K562 (cell line): ENCODE measurements around the gene PIK3C2G. TPM values are rescaled to one million over a fixed set of nuclear protein-coding genes. Genes with fewer than 3 reads are reported as not detected.

Experiments
- ATAC-seq: fragments of 200-7000 bp; cut with Tn5 transposase; 3 replicates; pipeline ENCODE4 v1.9.1; 2020; ENCODE audit warnings: moderate library complexity
- BruUV-seq: library from RNA; stranded (reverse); fragments of 400-500 nt; replicated peaks from 2 replicates; lab custom pipeline; 2021; lab: Mats Ljungman, UMichigan
- CTCF ChIA-PET: fragments of 300-600 bp; formaldehyde crosslinking; extraction: SDS; loops from one replicate; lab custom pipeline; 2021; ENCODE audit warnings: low intra/inter-chr PET ratio; lab: Yijun Ruan, JAX
- POLR2A ChIA-PET: fragments of 300-600, 350-650 bp; sonication (Branson Sonifier 250); formaldehyde crosslinking; extraction: SDS; loops from one replicate; lab custom pipeline; 2021; ENCODE audit warnings: antibody characterized with exemption, inconsistent platforms; lab: Yijun Ruan, JAX
- DNase-seq, 4 experiments: peaks; one replicate each; pipeline versions ENCODE4 v3.0.0 to v3.0.0-alpha.2; 2011 to 2018; ENCODE audit warnings: low spot score in 3 of 4, mixed read lengths in 3 of 4; ENCODE audit errors: extremely low read depth in 1 of 4
- FAIRE-seq: peaks from 2 replicates; lab custom pipeline; 2011; peaks lifted over from hg19 to GRCh38; lab: Jason Lieb, UNC
- H2AFZ ChIP-seq: 2 replicates; pipeline ENCODE4 v1.6.0; 2011; ENCODE audit warnings: low read depth, low read length, control low read depth, inconsistent platforms
- H3K27ac ChIP-seq: fragments of 200-600 bp; 3 replicates; pipeline ENCODE4 v1.8.0; 2011; ENCODE audit warnings: low read depth, mild to moderate bottlenecking, control low read depth, inconsistent platforms, low read length, moderate library complexity, mixed read lengths; ENCODE audit errors: extremely low read depth
- H3K27me3 ChIP-seq, 2 experiments: fragments of 300-600 bp in 1 of 2; 2 replicates in 1 of 2; 3 replicates in 1 of 2; pipeline versions ENCODE4 v1.6.0 to v1.8.0; 2011; ENCODE audit warnings: inconsistent platforms in 2 of 2, low read length in 2 of 2, mild to moderate bottlenecking in 1 of 2, mixed read lengths in 1 of 2, moderate library complexity in 1 of 2; ENCODE audit not compliant: control insufficient read depth in 2 of 2, insufficient read depth in 2 of 2
- H3K36me3 ChIP-seq: fragments of 300-600 bp; 3 replicates; pipeline ENCODE4 v1.8.0; 2011; ENCODE audit warnings: mild to moderate bottlenecking, low read length, inconsistent platforms; ENCODE audit not compliant: control insufficient read depth, insufficient read depth
- H3K4me1 ChIP-seq, 2 experiments: fragments of 200-600 bp in 1 of 2; replicated peaks in 1 of 2; 2 replicates in 1 of 2; 3 replicates in 1 of 2; pipeline versions ENCODE4 v1.5.1 to v1.8.0; 2011; ENCODE audit warnings: inconsistent platforms in 2 of 2, low read length in 2 of 2, mild to moderate bottlenecking in 1 of 2, mixed read lengths in 1 of 2, moderate library complexity in 1 of 2; ENCODE audit not compliant: control insufficient read depth in 2 of 2, insufficient read depth in 2 of 2
- H3K4me2 ChIP-seq: 2 replicates; pipeline ENCODE4 v1.6.1; 2011; ENCODE audit warnings: low read length, control low read depth, inconsistent platforms, mixed read lengths; ENCODE audit not compliant: insufficient read depth
- H3K4me3 ChIP-seq: fragments of 200-600 bp; sonication (generic), shearing (Covaris generic); 2 replicates; pipeline ENCODE4 v1.5.1; 2016; ENCODE audit warnings: control low read depth, inconsistent platforms
- H3K79me2 ChIP-seq: fragments of 200-600 bp; 3 replicates; pipeline ENCODE4 v1.8.0; 2011; ENCODE audit warnings: low read length, inconsistent platforms; ENCODE audit not compliant: control insufficient read depth, insufficient read depth
- H3K9ac ChIP-seq, 2 experiments: 2 replicates each; pipeline versions ENCODE4 v1.6.0 to v1.6.1; 2011; ENCODE audit warnings: low read depth in 2 of 2, low read length in 2 of 2, control low read depth in 1 of 2, inconsistent platforms in 1 of 2, mild to moderate bottlenecking in 1 of 2, mixed read lengths in 1 of 2; ENCODE audit not compliant: insufficient read depth in 1 of 2
- H3K9me1 ChIP-seq: one replicate; pipeline ENCODE4 v1.6.0; 2011; ENCODE audit warnings: inconsistent platforms, mild to moderate bottlenecking, low read length, moderate library complexity; ENCODE audit not compliant: control insufficient read depth, insufficient read depth
- H3K9me3 ChIP-seq: replicated peaks from 2 replicates; pipeline ENCODE4 v1.5.1; 2011; ENCODE audit warnings: low read depth, low read length, inconsistent platforms; ENCODE audit not compliant: control insufficient read depth, insufficient read depth
- H4K20me1 ChIP-seq: replicated peaks from 2 replicates; pipeline ENCODE4 v1.6.1; 2011; ENCODE audit warnings: low read length, inconsistent platforms, mixed read lengths; ENCODE audit not compliant: control insufficient read depth, insufficient read depth
- NR2F6 ChIP-seq: fragments of 450-650 bp; formaldehyde crosslinking; IDR thresholded peaks from 2 replicates; pipeline ENCODE4 v1.4.0; 2020; ENCODE audit warnings: mild to moderate bottlenecking
- NR3C1 ChIP-seq: sonication (generic); formaldehyde crosslinking; IDR thresholded peaks from 2 replicates; pipeline ENCODE4 v1.8.1; 2022; ENCODE audit warnings: missing genetic modification reagents
- POU5F1 ChIP-seq: fragments of 150-350 bp; IDR thresholded peaks from 2 replicates; pipeline ENCODE4 v1.6.1; 2014; ENCODE audit warnings: borderline replicate concordance, low read length, low read depth, mild to moderate bottlenecking; ENCODE audit not compliant: partially characterized antibody
- PYGO2 ChIP-seq: fragments of 450-650 bp; IDR thresholded peaks from 2 replicates; pipeline ENCODE4 v1.6.1; 2016; ENCODE audit warnings: mild to moderate bottlenecking, missing genetic modification characterization, moderate library complexity, missing compliant biosample characterization
- STAT5B ChIP-seq: fragments of 250-450 bp; sonication (Bioruptor Pico); IDR thresholded peaks from 2 replicates; pipeline ENCODE4 v1.8.0; 2021; ENCODE audit warnings: mild to moderate bottlenecking, inconsistent platforms
- TEAD1 ChIP-seq, 2 experiments: fragments of 450-650 bp in 1 of 2; sonication (generic) in 1 of 2; formaldehyde crosslinking; IDR thresholded peaks; 2 replicates each; pipeline versions ENCODE4 v1.4.0 to v1.8.0; 2020 to 2022; ENCODE audit warnings: mild to moderate bottlenecking in 2 of 2, missing genetic modification reagents in 1 of 2
- ZBTB49 ChIP-seq: sonication (generic); formaldehyde crosslinking; IDR thresholded peaks from 2 replicates; pipeline ENCODE4 v1.8.0; 2022; ENCODE audit warnings: missing genetic modification reagents, mild to moderate bottlenecking, borderline replicate concordance
- WGBS: fragments of 100-300 bp; shearing (Covaris generic); methylation state at CpG from one replicate; pipeline ENCODE4 v1.1.6; 2016; ENCODE audit warnings: low coverage, mixed read lengths; ENCODE audit not compliant: insufficient coverage; ENCODE audit errors: missing lambda C conversion rate; 5-methylcytosine and 5-hydroxymethylcytosine counted together
- in situ Hi-C: fragments of 300-500 bp; cut with MboI; formaldehyde crosslinking; loops from 4 replicates; pipeline ENCODE4 v1.15.0; 2018; ENCODE audit warnings: inconsistent platforms, mixed read lengths
- intact Hi-C: fragments of 100-400 bp; cut with micrococcal nuclease; formaldehyde crosslinking; loops from 2 replicates; pipeline ENCODE4 v1.14.2; 2022
- polyA plus RNA-seq, 8 experiments: library from polyadenylated mRNA; depleted of rRNA in 4 of 8; stranded (reverse) in 5 of 8; unstranded in 3 of 8; fragments of >200 nt; fragmentation: Nextera tagmentation in 2 of 8; fragmentation: Illumina TruSeq in 1 of 8; extraction: Ambion mirVana in 2 of 8; extraction: Trizol in 1 of 8; gene quantifications; 2 replicates each; pipeline versions ENCODE4 v1.2.1 to v1.2.3, GENCODE V29; 2011 to 2014; ENCODE audit warnings: inconsistent platforms in 1 of 8, missing spikeins in 1 of 8
- total RNA-seq, 7 experiments: library from RNA; depleted of rRNA in 6 of 7; stranded (reverse); fragments of >200 nt in 6 of 7; fragmentation: Illumina TruSeq in 2 of 7; extraction: Trizol in 2 of 7; gene quantifications; 2 replicates each; pipeline versions ENCODE4 v1.2.1 to v1.2.3, GENCODE V29; 2011 to 2021; ENCODE audit warnings: low replicate concordance in 1 of 7

The PIK3C2G gene
- total and polyA plus RNA-seq, 9 of the 15 experiments (the other 6 are each of a cell fraction or from before 2014, with no cell fraction given) = not detected

DNA sequence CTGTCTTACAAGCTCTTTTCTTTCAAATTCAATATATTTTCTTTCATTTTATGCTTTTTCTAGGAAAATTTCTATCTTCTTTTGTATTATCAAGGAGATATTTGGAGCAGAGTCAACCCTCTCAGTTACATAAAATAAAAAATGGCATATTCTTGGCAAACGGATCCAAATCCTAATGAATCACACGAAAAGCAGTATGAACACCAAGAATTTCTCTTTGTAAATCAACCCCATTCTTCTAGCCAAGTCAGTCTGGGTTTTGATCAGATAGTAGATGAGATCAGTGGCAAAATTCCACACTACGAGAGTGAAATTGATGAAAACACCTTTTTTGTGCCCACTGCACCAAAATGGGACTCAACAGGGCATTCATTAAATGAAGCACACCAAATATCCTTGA lies 20.6 kb downstream of the PIK3C2G start:
- Histone ChIP-seq H4K20me1 (no peaks in the 10 kb centered on the region), H3K9ac (no peak overlapping the region), H3K79me2 (no peaks in the 10 kb centered on the region), H3K27ac (no peak overlapping the region)
- FAIRE-seq = no peak
- no peak for TF ChIP-seq ZBTB49 (CRISPR knock-in tag)
- no peak for TF ChIP-seq POU5F1
- no peak for TF ChIP-seq TEAD1 (CRISPR knock-in tag; IDR thresholded peaks at IDR 0.05)
- no peak for TF ChIP-seq NR3C1 (CRISPR knock-in tag)
- no peak for TF ChIP-seq NR2F6
- no peak for TF ChIP-seq STAT5B (CRISPR knock-in tag)
- no peak for TF ChIP-seq PYGO2 (tag)
- TF ChIP-seq, all 486 proteins: peak for 0
- H3K4me3 ChIP-seq = no peak overlapping the region
- intact Hi-C loops = no loop called here
- no peaks in the 10 kb centered on the region for H3K9me3 ChIP-seq
- H3K4me1 ChIP-seq = no peaks in the 10 kb centered on the region
- BruUV-seq = no TSS peak
- no peaks in the 10 kb centered on the region for H3K9me1 ChIP-seq
- no peaks in the 10 kb centered on the region for H3K27me3 ChIP-seq
- H2AFZ ChIP-seq = no peak overlapping the region
- DNase-seq (no peak), ATAC-seq (no peak)
- CTCF ChIA-PET = no interaction called here
- POLR2A ChIA-PET = no interaction called here
- in situ Hi-C loops = no loop called here
- H3K4me2 ChIP-seq = no peak overlapping the region
- WGBS = 0% methylated on average over 3 of the region's 3 CpGs
- no peaks in the 10 kb centered on the region for H3K36me3 ChIP-seq
